ENCODE results near the gene HOXA3.

DNA sequence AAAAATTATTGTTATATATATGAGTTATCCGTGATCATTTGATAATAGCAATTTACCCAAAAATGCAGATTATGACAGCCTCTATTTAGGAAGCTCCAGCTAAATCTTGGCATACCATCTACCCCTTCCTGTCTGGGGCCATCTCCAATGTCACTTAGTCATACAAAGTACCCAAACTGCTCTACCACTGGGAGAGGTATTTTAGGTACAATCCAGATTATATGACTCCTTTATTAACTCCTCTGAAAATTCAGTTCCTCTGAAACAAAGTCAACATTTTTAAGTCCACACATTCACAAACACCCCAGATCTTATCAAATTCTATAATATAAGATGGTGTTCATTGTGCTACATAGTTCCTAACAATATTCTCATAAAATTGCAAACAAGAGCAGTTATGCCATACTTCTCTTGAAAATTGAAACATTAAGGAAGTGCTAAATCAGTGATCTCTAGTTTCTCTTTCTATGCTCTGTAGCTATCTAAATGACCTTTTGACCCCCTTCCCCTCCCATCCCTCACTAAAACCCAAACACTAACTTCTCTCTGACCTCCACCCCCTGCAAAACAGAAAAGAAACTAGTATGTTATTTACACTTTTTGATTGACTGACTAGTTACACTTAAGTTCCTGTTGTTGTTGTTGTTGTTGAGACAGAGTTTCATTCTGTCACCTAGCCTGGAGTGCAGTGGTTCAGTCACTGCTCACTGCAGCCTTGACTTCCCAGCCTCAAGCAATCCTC, 73.0 kb downstream of the HOXA3 start:
- TF ChIP-seq, protein P1, sequence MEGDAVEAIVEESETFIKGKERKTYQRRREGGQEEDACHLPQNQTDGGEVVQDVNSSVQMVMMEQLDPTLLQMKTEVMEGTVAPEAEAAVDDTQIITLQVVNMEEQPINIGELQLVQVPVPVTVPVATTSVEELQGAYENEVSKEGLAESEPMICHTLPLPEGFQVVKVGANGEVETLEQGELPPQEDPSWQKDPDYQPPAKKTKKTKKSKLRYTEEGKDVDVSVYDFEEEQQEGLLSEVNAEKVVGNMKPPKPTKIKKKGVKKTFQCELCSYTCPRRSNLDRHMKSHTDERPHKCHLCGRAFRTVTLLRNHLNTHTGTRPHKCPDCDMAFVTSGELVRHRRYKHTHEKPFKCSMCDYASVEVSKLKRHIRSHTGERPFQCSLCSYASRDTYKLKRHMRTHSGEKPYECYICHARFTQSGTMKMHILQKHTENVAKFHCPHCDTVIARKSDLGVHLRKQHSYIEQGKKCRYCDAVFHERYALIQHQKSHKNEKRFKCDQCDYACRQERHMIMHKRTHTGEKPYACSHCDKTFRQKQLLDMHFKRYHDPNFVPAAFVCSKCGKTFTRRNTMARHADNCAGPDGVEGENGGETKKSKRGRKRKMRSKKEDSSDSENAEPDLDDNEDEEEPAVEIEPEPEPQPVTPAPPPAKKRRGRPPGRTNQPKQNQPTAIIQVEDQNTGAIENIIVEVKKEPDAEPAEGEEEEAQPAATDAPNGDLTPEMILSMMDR (optimal IDR thresholded peaks at IDR 0.05 in 1 of 3, IDR thresholded peaks at IDR 0.05 in 1 of 3, conservative IDR thresholded peaks at IDR 0.05 in 1 of 3; ENCODE audit: extremely low read depth in 1 of 3, insufficient read depth in 2 of 3, low read length in 3 of 3), result no peak
- TF ChIP-seq EZH2 (IDR thresholded peaks at IDR 0.05; ENCODE audit: low read length), result no peak

Data from keratinocyte (primary cell).